Mesendoderm (in vitro differentiated cells): ENCODE measurements around the gene FGF23. TPM values are rescaled to one million over a fixed set of nuclear protein-coding genes. Genes with fewer than 3 reads are reported as not detected.

ENCODE experiments used
- DNase-seq: peaks from one replicate; pipeline ENCODE4 v3.0.0; 2013
- H2AK5ac ChIP-seq: 2 replicates; pipeline ENCODE4 v1.6.1; 2013; ENCODE audit warnings: low read length, inconsistent platforms
- H2BK120ac ChIP-seq: 2 replicates; pipeline ENCODE4 v1.6.1; 2013; ENCODE audit warnings: low read depth, mild to moderate bottlenecking, low read length, moderate library complexity, mixed read lengths
- H2BK15ac ChIP-seq: replicated peaks from 2 replicates; pipeline ENCODE4 v1.6.1; 2013; ENCODE audit warnings: low read depth, mild to moderate bottlenecking, moderate library complexity
- H2BK5ac ChIP-seq: 2 replicates; pipeline ENCODE4 v1.6.1; 2013; ENCODE audit warnings: low read length, inconsistent platforms
- H3K18ac ChIP-seq: 2 replicates; pipeline ENCODE4 v1.6.1; 2013; ENCODE audit warnings: mild to moderate bottlenecking, low read length, mixed read lengths
- H3K23ac ChIP-seq: one replicate; pipeline ENCODE4 v1.6.1; 2013; ENCODE audit warnings: low read length
- H3K27ac ChIP-seq: 2 replicates; pipeline ENCODE4 v1.5.1; 2013; ENCODE audit warnings: low read depth, mild to moderate bottlenecking, inconsistent platforms, low read length, moderate library complexity
- H3K27me3 ChIP-seq: 2 replicates; pipeline ENCODE4 v1.6.1; 2013; ENCODE audit warnings: low read length, control low read depth, mild to moderate bottlenecking, inconsistent platforms; ENCODE audit not compliant: insufficient read depth, poor library complexity
- H3K36me3 ChIP-seq: 2 replicates; pipeline ENCODE4 v1.6.1; 2013; ENCODE audit warnings: low read length, inconsistent platforms; ENCODE audit not compliant: control insufficient read depth, insufficient read depth
- H3K4ac ChIP-seq: one replicate; pipeline ENCODE4 v1.6.1; 2013; ENCODE audit warnings: low read depth, mild to moderate bottlenecking, low read length, moderate library complexity
- H3K4me1 ChIP-seq: 2 replicates; pipeline ENCODE4 v1.6.1; 2013; ENCODE audit warnings: low read depth, low read length, inconsistent platforms; ENCODE audit not compliant: control insufficient read depth
- H3K4me2 ChIP-seq: 2 replicates; pipeline ENCODE4 v1.6.1; 2013; ENCODE audit warnings: low read length
- H3K4me3 ChIP-seq: 2 replicates; pipeline ENCODE4 v1.5.1; 2013; ENCODE audit warnings: mild to moderate bottlenecking, low read length
- H3K56ac ChIP-seq: one replicate; pipeline ENCODE4 v1.6.1; 2013; ENCODE audit warnings: low read length
- H3K79me1 ChIP-seq: 2 replicates; pipeline ENCODE4 v1.6.1; 2013; ENCODE audit warnings: low read length, inconsistent platforms
- H3K79me2 ChIP-seq: 2 replicates; pipeline ENCODE4 v1.6.1; 2013; ENCODE audit warnings: mild to moderate bottlenecking, low read length; ENCODE audit not compliant: control insufficient read depth, insufficient read depth
- H3K9ac ChIP-seq: 2 replicates; pipeline ENCODE4 v1.6.1; 2013; ENCODE audit warnings: low read length, inconsistent platforms
- H4K5ac ChIP-seq: one replicate; pipeline ENCODE4 v1.6.1; 2013; ENCODE audit warnings: low read length
- H4K8ac ChIP-seq: one replicate; pipeline ENCODE4 v1.6.1; 2013; ENCODE audit warnings: low read depth, mild to moderate bottlenecking, control low read depth, low read length, moderate library complexity
- WGBS: extraction: QIAGEN DNeasy Blood & Tissue Kit; methylation state at CpG from one replicate; pipeline ENCODE4 v1.1.7; 2013; ENCODE audit warnings: low lambda C conversion rate, missing lambda C conversion rate; ENCODE audit not compliant: insufficient coverage; ENCODE audit errors: extremely low coverage; 5-methylcytosine and 5-hydroxymethylcytosine counted together
- polyA plus RNA-seq, 2 experiments: library from polyadenylated mRNA; stranded (reverse); fragments of 200-250 nt; gene quantifications; one replicate each; pipeline ENCODE4 v1.2.3, GENCODE V29; 2013

The FGF23 gene
- polyA plus RNA-seq (2013, experiment 1 of 2): 0.21 TPM
- 0.22 TPM for polyA plus RNA-seq (2013, experiment 2 of 2)

DNA sequence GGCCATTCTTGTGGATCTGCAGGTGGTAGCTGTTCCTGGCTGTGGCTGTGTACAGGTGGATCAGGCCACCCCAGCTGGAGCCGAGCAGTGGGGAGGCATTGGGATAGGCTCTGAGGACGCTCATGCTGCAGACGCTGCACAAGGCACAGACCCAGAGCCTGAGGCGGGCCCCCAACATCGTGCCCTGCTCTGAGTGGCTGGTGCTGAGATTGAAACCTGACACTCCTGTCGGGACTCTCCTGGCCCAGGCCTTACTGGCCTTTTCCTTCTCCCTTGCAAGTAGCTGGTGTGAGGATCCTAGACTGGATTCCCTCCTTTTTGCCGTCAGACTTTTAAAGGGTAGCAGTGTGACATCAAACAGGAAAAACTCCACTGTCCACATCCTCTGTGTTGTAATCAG, at the start of gene FGF23:
FGF23 (minus strand) TSS at position 308 of the 400 bp plus-strand sequence; CDS start at position 178, 130 bp downstream.
- Histone ChIP-seq H3K56ac (peak within 1 kb of the TSS; percentile 84), H3K23ac (no peak within 1 kb of the TSS), H4K5ac (no peak within 1 kb of the TSS), H3K27ac (no peak within 1 kb of the TSS), H3K4ac (no peak within 1 kb of the TSS), H3K4me2 (peak within 1 kb of the TSS; percentile 27), H4K8ac (no peak within 1 kb of the TSS), H3K4me1 (peaks cover 2% of the 10 kb centered on the region), H2BK15ac (no peak within 1 kb of the TSS), H3K4me3 (no peak within 1 kb of the TSS), H2BK5ac (no peak within 1 kb of the TSS), H3K36me3 (no peaks in the 10 kb centered on the region), H2AK5ac (no peak within 1 kb of the TSS), H3K79me1 (no peaks in the 10 kb centered on the region), H3K9ac (peak within 1 kb of the TSS; percentile 25), H2BK120ac (no peak within 1 kb of the TSS), H3K27me3 (no peaks in the 10 kb centered on the region), H3K18ac (no peak within 1 kb of the TSS), H3K79me2 (no peaks in the 10 kb centered on the region)
- no CpG with 5 or more reads among the region's 7 CpGs for WGBS
- peak; percentile 84 for DNase-seq

GRCh38 chr12:4424422-4424821, 44.9 kb upstream of the FGF23 start:
- Histone ChIP-seq H3K79me2 (no peaks in the 10 kb centered on the region), H3K4me1 (no peaks in the 10 kb centered on the region), H3K27me3 (no peaks in the 10 kb centered on the region), H3K4me3 (no peak overlapping the region), H4K5ac (no peak overlapping the region), H2AK5ac (no peak overlapping the region), H3K56ac (no peak overlapping the region), H2BK5ac (no peak overlapping the region), H2BK15ac (no peak overlapping the region), H3K36me3 (no peaks in the 10 kb centered on the region), H3K4me2 (no peak overlapping the region), H3K4ac (no peak overlapping the region), H3K79me1 (no peaks in the 10 kb centered on the region), H4K8ac (no peak overlapping the region), H3K9ac (no peak overlapping the region), H3K27ac (no peak overlapping the region), H2BK120ac (no peak overlapping the region), H3K23ac (no peak overlapping the region), H3K18ac (no peak overlapping the region)
- WGBS: no CpG with 5 or more reads among the region's 6 CpGs
- no peak for DNase-seq

GRCh38 chr12:4423528-4424195, 44.1 kb upstream of the FGF23 start:
- Histone ChIP-seq H3K4me1 (no peaks in the 10 kb centered on the region), H3K4me3 (no peak overlapping the region), H3K79me2 (no peaks in the 10 kb centered on the region), H4K8ac (no peak overlapping the region), H3K4me2 (no peak overlapping the region), H3K27me3 (no peaks in the 10 kb centered on the region), H3K79me1 (no peaks in the 10 kb centered on the region), H2AK5ac (no peak overlapping the region), H3K27ac (no peak overlapping the region), H2BK15ac (no peak overlapping the region), H2BK5ac (no peak overlapping the region), H3K4ac (no peak overlapping the region), H3K56ac (no peak overlapping the region), H3K36me3 (no peaks in the 10 kb centered on the region), H4K5ac (no peak overlapping the region), H2BK120ac (no peak overlapping the region), H3K23ac (no peak overlapping the region), H3K9ac (no peak overlapping the region), H3K18ac (no peak overlapping the region)
- WGBS: no CpG with 5 or more reads among the region's 11 CpGs
- no peak for DNase-seq

DNA sequence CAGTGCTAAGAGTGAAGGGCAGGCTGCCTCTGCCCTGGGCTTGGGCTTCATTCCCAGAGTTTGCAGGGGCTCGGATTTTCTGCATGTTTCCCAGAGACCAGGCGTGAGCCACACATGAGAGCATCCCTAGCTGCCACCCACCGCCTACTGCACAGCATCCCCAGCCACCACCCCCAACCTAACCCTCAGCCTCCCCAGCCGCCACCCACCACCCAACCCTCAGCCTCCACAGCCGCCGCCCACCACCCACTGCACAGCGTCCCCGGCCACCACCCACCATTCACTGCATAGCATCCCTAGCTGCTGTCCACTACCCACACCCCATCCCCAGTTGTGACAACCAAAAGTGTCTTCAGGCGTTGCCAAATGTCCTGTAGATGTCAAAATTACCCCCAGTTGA, 43.5 kb upstream of the FGF23 start:
- Histone ChIP-seq H3K79me1 (no peaks in the 10 kb centered on the region), H3K9ac (no peak overlapping the region), H3K79me2 (no peaks in the 10 kb centered on the region), H4K5ac (no peak overlapping the region), H2AK5ac (no peak overlapping the region), H3K4me3 (no peak overlapping the region), H3K36me3 (no peaks in the 10 kb centered on the region), H2BK5ac (no peak overlapping the region), H3K4ac (no peak overlapping the region), H3K27me3 (no peaks in the 10 kb centered on the region), H3K18ac (no peak overlapping the region), H3K4me2 (no peak overlapping the region), H3K56ac (no peak overlapping the region), H3K27ac (no peak overlapping the region), H3K4me1 (no peaks in the 10 kb centered on the region), H2BK15ac (no peak overlapping the region), H4K8ac (no peak overlapping the region), H3K23ac (no peak overlapping the region), H2BK120ac (no peak overlapping the region)
- whole genome bisulfite sequencing: no CpG with 5 or more reads among the region's 9 CpGs
- DNase-seq: no peak

DNA sequence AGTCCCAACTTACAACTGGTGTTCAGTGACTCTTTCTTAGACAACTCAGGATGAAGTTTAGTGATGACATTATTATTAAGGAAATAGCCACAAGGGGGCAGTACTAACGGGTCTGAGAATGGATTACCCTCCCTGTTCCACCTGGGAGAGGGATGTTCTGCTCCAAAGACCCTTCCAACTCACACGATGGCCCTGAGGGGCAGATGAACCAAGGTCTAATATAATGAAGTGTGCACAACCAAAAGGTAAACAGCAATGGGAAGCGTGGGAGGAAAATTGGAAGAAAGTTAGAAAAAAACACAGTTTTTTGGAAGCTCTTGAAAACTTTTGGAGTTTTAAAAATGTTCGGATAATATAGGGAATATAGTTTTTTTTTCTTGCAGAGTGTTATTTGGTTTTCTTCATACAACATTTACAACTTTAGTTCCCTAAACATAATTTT, 42.1 kb upstream of the FGF23 start:
- Histone ChIP-seq H3K4ac (no peak overlapping the region), H3K23ac (no peak overlapping the region), H4K5ac (no peak overlapping the region), H3K79me1 (no peaks in the 10 kb centered on the region), H3K56ac (no peak overlapping the region), H3K4me2 (no peak overlapping the region), H3K18ac (no peak overlapping the region), H2BK120ac (no peak overlapping the region), H2BK5ac (no peak overlapping the region), H3K27me3 (no peaks in the 10 kb centered on the region), H2AK5ac (no peak overlapping the region), H3K4me1 (no peaks in the 10 kb centered on the region), H2BK15ac (no peak overlapping the region), H3K9ac (no peak overlapping the region), H3K27ac (no peak overlapping the region), H4K8ac (no peak overlapping the region), H3K4me3 (no peak overlapping the region), H3K36me3 (no peaks in the 10 kb centered on the region), H3K79me2 (no peaks in the 10 kb centered on the region)
- peak; percentile 64 for DNase-seq
- WGBS: 100% methylated on average over 1 of the region's 4 CpGs
